Dermis blood vessel endothelial cell (primary cell): ENCODE measurements around the gene TADA2A. TPM values are rescaled to one million over a fixed set of nuclear protein-coding genes. Genes with fewer than 3 reads are reported as not detected.

Experiments
- DNase-seq: peaks from one replicate; pipeline ENCODE4 v3.0.0; 2010
- total RNA-seq: library from RNA; depleted of rRNA; stranded (reverse); fragments of >200 nt; gene quantifications from 2 replicates; pipeline ENCODE4 v1.2.3, GENCODE V29; 2014

TADA2A gene, protein sequence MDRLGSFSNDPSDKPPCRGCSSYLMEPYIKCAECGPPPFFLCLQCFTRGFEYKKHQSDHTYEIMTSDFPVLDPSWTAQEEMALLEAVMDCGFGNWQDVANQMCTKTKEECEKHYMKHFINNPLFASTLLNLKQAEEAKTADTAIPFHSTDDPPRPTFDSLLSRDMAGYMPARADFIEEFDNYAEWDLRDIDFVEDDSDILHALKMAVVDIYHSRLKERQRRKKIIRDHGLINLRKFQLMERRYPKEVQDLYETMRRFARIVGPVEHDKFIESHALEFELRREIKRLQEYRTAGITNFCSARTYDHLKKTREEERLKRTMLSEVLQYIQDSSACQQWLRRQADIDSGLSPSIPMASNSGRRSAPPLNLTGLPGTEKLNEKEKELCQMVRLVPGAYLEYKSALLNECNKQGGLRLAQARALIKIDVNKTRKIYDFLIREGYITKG
- 22.3 and 22.4 TPM in 2 replicates for total RNA-seq

DNA sequence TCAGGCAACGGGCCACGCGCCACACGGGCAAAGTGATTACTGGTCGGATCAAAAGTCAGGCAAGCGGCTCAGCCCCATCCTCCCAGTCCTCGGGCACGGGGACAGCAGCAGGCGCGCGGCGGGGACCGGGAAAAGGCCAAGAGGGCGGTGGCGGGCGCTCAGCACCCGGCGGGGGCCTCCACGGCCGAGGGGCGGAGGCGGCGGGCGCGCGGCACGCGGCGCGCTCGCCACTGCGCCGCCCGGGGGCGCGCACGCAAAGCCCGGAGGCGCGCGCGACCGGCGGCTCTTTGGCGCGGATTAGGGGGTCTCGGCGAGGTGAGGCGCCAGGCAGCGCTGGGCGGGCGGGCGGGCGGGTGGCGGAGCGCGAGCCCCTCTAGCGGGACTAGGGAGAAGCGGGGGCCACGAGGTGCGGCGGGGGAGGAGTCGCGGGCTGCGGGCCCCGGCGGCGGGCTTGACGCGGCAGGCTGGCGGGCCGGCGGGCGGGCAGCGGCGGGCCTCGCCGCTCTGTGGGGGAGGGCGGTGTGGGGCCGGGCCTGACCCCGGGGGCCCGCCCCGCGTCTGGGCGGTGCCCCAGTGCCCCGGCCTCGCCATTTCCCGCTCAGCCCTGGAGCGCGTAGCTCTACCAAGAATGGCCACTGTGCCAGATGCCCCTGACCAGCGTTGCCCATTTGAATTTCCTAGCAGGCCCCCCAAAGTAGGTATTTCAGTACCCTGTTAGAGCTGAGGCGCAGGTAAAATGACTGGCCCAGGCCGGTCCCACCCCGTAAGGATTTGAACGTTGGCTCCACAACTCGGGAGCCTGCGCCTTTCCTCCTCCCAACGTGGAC, at the start of gene TADA2A, which contains the start of gene ACACA:
Gene TADA2A (plus strand): TSS at position 252 of the 827 bp plus-strand sequence. CDS start 4,480 bp downstream, outside the sequence.
Gene ACACA (minus strand): TSS at position 202 of the 827 bp plus-strand sequence. CDS start 537 bp downstream, outside the sequence.
- DNase-seq: peak; percentile 88

DNA sequence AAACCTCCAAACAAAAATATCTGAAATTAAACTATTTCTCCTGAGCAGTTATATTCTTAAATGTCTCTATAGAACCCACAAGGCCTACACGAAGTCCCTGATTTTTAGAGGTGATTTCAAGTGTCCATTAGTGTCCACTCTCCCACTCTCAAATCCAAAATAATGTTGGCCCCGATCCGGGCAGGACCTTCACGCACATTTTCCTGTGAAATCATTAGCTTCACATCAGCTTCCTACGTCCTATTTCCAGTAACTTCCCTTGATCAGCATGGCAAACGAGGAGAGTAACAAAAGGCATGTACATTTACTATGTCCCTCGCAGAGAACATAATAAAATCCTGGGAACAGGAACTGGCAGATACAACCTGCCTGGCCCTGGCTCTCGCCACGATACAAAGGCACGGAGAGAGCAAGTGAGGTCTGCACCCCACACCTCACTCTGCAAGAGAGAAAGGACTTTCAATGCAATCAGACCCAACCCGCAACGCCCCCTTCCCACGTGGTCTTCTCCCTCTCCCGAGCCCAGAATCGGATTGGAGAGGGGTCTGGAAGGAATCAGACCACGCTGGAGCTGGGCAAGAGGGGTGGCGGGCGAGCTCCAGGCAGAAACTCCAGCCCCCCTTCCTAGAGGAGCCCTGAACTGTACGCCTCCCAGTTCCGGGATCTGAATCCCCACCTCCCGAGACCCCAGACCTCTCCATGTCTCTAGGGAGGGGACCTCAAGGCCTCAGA, 48.4 kb upstream of the TADA2A start:
- peak; percentile 72 for DNase-seq

DNA sequence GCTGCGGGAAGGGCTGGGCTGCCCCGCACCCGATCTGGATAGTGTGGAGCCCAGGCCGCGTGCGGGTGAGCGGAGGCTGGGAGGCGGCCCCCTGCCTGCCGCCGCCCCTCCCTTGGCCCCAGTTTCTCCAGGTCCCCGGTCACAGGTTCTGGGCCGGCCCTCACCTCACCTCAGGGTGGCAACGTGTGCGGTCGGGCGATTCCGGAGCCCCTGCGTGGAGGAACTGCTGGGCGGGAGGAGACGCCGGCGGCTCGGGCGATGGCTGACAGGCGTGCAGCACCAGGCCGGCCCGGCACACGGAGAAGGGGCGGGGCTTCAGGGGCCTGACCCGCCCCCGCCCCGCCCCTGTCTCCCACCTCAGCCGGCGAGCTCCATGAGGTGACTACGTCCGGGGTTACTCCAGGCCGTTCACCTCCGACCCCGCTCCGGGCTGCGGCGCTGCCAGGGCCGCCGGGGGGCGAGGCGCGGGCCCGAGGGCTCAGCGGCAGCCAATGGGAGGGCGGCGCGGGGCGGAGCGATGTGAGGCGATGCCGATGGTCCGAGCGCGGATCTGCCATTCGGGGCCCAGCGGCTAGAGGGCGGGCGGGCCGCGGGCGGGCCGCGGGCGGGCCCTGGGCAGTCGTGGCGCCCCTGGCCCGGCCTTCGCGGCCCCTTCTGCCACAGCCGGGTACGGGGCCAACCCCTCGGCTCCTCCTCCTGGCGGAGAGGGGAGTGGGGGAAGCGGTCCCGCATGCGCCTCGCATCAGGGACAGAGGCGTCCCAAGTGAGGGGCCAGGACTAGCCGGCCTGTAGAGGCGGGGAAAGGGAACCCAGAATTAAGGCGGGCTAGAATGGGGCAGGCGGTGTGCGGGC, 47.6 kb upstream of the TADA2A start:
- peak; percentile 95 for DNase-seq

DNA sequence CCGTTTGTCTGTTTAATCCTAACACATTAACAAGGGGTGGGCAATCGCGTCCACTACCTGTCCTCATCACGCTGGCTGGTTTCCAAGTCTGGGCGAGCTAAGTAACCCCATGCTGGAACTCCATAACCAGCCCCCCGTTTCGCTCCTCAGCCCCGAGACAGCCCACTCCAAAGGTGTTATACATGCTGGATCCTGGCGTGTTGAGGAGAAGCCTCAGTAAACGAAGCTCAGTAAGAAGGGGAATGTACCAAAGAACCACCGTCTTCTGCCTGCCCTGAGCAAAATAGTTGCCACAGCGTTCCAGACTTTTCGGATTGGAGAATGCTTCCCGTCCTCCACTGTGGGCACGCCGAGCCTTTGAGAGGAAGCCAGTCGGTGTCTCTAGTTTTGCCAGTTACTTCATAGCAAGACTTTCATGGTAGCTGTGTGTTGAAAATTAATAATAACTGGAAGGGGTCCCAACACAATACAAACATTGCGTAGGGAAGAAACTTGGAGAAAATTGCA, 47.0 kb upstream of the TADA2A start:
- DNase-seq: no peak

DNA sequence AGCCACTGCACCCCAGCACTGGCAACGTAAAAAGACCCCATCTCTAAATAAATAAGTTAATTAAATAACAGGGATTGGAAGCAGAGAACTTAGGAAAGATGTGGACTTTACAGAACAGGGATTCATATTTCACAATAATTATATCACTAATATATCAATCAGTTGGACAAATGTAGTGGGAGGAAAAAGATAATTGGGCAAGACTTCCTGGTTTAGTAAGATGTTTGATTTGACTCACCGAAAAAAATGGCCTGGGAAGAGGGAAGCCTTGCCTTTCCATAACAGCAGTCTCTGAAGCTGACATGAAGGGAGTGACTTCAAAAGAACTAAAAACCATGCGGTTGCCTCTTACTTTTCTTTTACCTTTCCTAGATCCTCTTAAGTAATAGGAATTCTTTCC, 46.1 kb upstream of the TADA2A start:
- DNase-seq: peak; percentile 15

DNA sequence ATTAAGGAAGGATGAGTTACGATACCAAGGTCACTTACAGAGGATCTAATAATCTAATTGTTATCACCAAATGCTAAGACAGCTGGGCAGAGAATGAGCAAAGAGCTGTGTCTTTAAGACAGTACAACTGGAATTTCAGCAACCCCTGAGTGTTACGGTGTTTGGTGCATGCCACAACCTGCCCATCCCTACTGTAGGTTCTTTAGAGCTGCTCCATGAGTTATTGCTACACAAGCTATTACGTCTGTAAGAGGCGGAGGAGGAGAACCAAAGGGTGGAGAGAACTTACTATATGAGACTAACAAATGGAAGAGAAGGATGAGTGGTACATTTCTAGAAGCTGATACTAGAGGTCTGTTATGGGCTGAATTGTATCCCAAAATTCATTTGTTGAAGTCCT, 45.1 kb upstream of the TADA2A start:
- DNase-seq: no peak

DNA sequence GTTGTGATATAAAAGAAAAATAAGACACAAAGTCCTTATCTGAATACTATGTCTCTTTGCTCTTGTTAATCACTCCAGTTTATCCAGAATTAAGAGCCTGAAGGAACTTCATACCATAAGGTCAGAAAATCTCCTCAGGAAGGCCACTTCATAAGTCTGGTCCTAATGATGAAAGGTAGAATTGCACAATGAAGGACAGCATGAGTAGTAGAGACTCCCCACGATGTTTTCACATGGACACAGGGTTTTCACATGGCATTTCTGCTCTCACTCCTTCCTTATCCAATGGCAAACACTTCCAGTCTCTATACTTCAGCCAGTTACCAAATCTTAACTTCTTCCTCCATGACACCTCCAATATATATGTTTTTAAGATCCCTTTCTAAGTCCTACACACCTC, 41.1 kb upstream of the TADA2A start:
- DNase-seq: no peak

DNA sequence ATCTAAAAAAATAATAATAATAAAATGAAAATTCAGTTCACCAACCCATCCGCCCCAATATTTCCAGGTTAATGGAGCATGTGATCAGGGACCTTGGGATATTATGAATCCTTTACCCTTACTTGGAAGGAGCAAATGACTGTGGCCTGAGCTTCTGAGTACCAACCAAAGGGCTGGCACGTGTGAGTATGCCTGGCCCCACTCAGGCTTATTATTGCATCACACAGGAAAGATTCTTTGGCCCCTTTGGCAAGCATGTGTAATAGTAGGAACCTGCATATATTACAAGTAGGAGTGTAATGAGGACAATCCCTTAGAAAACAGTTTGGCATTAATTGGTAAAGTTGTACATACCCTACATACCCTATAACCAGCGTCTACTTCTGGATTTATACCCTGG, 38.1 kb upstream of the TADA2A start:
- no peak for DNase-seq

DNA sequence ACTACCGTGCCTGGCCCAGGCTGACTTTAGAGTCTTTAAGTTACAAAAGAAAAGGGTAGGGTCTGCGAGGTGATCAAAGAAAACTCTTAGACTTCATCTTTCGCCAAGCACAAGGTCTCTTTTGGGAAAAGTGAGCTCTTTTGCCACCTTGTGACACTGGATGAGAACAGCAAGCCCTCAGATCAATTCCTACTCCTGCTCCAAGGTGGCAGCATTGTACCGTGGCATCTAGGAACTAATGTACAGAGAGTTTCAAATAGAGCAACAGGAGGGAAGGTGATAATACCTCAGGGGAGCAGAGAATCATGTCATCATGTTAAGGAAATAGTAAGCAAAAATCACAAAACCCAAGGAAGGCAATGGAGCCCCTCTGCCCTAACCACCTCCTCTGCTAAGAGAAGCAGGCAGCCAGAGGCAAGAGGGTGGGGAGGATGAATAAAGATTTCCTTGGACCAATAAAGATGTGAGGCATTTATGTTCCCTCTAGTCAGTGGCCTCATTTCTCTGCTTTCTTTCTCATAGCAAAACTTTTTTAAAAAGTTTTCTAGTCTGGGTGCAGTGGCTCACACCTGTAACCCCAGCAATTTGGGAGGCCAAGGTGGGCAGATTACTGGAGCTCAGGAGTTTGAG, 33.0 kb upstream of the TADA2A start:
- DNase-seq: peak; percentile 93

DNA sequence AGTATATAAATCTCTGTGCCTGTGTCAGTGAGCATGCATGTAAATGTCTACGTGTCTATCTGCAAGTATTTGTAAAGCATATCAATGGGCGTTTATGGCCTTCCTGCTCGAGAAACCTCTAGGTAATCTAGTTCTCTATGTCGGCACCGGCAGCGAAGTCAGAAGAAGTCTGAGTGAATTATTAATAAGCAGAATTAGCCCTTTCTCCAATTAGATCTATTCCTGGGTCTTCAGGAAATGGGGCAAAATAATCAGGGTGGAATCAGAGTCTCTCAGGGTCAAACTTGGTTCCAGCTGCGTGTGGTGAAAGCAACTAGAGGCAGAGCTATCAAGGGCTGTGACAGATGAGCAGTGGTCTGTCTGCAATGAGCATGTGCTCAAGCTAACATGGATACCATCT, 31.0 kb upstream of the TADA2A start, which contains the start of gene C17orf78:
Gene C17orf78 (plus strand): TSS at position 280 of the 400 bp plus-strand sequence. CDS start 108 bp downstream, at position 388.
- no peak for DNase-seq

DNA sequence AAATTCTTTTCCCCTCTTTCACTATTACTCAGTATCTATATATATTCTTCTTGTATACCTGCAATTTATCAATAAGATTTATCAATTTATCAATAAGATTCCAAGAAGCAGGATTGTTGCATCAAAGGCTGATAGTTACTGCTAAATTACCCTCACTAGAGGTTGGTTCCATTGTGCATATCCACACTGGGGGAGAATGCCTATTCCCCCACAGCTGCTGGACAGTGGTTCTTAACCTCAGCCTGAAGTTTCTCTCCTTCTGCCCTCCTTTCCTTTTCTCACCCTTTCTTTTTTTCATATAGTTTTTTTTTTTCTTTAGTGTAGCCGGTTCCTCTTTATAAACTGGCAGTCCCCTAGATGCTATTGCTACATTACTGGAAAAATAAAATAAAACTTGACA, 24.6 kb upstream of the TADA2A start:
- DNase-seq: no peak

DNA sequence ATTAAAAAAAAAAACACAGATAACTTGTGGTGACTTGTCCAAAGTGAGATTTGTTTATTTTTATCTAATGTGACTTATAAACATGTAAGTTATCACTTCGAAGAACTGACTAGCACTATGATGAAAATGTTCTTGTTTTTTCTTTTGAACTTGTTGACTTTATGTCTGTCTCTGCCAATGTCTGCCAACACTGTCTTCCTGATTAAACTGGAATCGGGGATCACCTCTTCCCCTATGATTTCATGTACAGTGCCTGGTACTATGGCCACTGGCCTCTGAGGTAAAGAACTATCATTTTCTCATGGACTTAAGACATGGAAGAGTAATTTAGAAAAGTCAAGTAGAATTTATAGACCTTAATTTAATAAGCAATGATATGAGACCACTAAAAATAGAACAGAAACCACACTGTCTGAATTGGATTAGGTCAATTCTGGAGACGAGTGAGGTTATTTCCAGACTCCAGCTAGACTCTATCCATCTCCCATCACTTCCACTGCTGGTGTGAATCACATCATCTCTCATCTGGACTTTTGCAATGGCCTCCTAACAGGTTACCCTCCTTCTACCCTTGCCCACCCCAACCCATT, 22.0 kb upstream of the TADA2A start:
- DNase-seq: no peak

DNA sequence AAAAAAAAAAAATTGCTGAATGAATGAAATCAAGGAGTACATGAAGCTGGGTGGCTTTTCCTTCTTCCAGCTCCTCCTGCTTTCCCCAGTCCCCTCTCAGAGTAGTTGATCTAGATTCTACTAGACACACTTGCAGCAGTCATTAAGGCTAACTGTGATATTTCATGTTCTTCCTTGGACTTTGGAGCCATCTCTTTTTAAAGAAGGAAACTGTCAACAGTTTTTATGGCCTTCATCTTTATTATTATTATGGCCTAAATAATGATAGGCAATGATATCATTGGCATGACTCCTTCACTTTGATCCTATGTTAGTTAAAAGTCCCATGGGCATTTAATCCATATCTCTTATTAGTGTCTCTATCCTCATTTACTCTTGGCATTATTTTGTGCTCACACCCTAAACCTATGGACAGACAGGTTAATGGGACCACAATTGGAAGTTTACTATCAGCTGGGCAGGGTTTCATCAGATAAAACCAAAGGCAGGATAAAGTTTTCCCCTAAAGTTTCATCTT, 21.2 kb upstream of the TADA2A start:
- no peak for DNase-seq

DNA sequence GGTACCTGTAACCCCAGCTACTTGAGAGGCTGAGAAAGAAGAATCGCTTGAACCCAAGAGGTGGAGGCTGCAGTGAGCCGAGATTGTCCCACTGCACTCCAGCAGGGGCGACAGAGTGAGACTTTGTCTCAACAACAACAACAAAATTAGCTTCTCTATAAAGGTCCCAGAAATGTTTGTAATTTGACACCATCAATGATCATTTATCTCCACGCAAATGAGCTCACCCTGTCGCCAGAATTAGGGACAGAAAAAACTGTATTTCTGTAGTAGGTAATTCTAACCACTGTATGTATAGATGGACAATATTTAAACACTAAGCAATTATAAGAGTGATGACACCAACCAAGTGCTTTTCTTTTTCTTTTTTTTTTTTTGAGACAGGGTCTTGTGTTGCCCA, 20.2 kb upstream of the TADA2A start:
- DNase-seq: no peak

DNA sequence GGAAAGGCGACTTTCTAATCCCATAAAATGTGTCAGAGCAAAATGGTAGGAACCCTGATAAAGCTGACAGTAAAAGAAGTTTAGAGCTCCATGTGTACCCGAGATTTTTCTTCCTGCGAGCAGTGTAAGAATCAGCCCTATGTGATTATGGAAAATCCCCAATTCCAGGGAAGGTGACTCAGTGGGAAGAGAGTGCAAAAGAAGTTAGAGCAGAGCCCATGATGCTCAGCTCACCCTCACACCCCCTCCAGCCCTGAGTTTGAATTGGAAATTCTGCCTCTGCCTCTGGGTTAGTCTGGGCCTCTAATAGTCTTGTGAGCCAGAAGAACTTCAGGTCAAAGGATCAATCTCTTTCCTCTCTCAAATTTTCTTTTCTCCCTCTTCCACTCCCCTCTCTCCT, 18.4 kb upstream of the TADA2A start:
- peak; percentile 28 for DNase-seq

DNA sequence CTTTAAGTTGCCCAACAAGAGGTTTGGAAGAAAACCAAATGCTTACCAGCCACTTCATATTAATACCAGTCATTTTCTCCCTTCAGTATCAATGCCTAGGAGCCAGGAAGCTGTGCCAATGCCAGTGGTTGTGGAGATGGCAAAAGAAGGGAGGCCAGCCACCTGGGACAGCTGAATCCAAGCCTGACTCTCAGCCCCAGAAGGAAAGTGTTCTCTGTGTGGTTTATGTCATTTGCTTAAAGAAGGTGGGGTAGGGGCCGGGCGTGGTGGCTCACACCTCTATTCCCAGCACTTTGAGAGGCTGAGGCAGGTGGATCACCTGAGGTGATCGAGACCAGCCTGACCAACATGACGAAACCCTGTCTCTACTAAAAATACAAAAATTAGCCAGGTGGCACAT, 17.5 kb upstream of the TADA2A start:
- no peak for DNase-seq

DNA sequence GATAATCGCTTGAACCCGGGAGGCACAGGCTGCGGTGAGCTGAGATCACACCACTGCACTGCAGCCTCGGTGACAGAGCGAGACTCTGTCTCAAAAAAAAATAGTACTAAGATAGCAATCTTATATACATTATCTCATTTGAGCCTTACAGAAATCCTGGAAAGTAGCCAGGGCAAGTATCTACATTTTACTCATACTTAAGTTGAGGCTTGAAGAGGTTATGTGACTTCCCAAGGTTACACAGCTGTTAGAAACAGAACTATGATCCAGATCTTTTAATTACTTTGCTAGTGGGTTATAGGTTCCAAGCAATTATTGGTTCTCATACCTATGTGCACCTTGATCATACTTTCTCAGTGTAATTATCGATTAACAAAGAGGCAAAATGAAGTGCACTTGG, 15.5 kb upstream of the TADA2A start:
- no peak for DNase-seq

DNA sequence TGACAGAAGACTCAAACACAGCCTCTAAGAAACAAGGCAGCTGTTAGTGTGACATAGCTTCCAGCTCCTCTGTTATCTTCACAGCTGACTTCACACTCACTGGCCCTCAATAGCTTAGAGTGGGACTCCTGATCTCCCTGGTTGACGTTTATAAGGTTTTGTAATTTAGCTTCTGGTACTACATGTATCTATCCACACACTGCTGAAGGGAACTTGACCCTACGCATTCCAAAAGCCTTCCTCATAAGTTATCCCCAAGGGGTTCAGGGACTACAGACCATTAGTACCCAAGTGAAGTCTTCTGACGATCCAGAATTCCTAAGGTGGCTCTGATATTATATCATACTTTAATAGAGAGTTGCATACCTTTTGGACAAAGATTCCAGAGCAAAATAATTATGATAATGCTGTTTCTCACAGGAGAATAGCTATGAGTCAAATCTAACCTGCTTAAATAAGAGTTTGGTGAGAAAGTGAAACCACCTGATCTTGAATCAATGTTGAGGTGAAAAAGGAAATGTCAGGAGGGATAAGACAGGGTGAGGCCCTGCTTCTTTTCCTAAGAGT, 14.6 kb upstream of the TADA2A start:
- DNase-seq: peak; percentile 23

DNA sequence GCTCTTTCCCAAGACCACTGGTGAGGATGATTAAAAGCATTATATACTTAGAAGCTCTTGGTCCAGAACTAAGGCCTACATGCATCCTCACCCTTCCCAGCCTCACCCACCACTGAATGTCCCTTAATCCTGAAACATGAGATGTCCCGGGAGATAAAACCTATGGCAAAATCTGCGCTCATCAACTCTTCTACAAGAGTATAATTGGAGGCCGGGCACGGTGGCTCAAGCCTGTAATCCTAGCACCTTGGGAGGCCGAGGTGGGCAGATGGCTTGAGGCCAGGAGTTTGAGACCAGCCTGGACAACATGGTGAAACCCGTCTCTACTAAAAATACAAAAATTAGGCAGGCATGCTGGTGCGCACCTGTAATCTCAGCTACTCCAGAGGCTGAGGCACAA, 13.3 kb upstream of the TADA2A start:
- DNase-seq: no peak

DNA sequence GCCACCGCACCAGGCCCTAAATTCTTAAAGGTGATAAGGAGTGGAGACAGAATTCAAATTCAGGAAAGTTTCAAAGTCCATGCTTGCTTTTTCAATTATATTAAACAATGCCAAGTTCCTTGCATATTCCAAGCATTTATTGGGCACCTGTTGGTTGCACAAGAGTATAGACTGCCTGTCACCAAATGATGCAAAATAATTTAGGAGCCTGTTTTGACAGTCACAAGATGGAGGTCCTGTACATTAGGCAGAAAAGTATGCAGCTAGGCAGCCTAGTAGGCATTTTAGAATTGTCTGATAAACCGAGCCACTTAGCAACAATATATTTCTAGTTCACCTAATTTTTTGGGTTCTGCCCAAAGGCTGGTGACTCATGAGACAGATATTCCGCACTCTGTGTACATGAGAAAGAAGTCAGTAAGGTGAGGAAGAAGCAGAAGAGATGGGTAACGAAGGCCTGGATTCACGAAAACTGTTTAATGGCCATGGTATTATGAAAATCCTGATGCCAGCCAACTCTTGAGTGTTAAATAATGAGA, 7.4 kb upstream of the TADA2A start:
- peak; percentile 17 for DNase-seq
